Stimulated activated CD8-positive, alpha-beta memory T cell treated with anti-CD3 and anti-CD28 coated beads, Interleukin-4, amount 100 ng/mL, for 48 hours (primary cell): ENCODE measurements around the gene CIB1.

Source experiments
- DNase-seq: peaks from one replicate; pipeline ENCODE4 v3.0.0-alpha.2; 2020

Gene CIB1

GRCh38 chr15:90239371-90239770 is 5.6 kb upstream of the CIB1 start:
- no peak for DNase-seq

GRCh38 chr15:90234096-90234988 is 601 bp upstream of the CIB1 start, which contains the start of gene GDPGP1:
TSS of gene GDPGP1 (plus strand) at chr15:90234209. CDS start at chr15:90240909, 6,700 bp downstream.
- DNase-seq: no peak

- DNase-seq: no peak
These were observed 777 bp downstream of the CIB1 start for GRCh38 chr15:90232941-90233386.

GRCh38 chr15:90232196-90232595 is 1.5 kb downstream of the CIB1 start:
- no peak for DNase-seq

- DNase-seq: peak; percentile 73
These were observed 2.4 kb downstream of the CIB1 start for GRCh38 chr15:90231028-90232017.

- no peak for DNase-seq
These were observed 3.1 kb downstream of the CIB1 start for GRCh38 chr15:90230610-90231009.

- no peak for DNase-seq
These were observed 3.7 kb downstream of the CIB1 start for GRCh38 chr15:90230071-90230494.

GRCh38 chr15:90228960-90229359 is 4.8 kb downstream of the CIB1 start:
- DNase-seq: no peak

GRCh38 chr15:90227816-90228772 is 5.6 kb downstream of the CIB1 start:
- no peak for DNase-seq

GRCh38 chr15:90227336-90227735 is 6.4 kb downstream of the CIB1 start:
- DNase-seq: no peak

- DNase-seq: no peak
These were observed 8.1 kb downstream of the CIB1 start for GRCh38 chr15:90225504-90226234.

- no peak for DNase-seq
These were observed 8.7 kb downstream of the CIB1 start for GRCh38 chr15:90225047-90225446.

GRCh38 chr15:90223441-90224165 is 10.1 kb downstream of the CIB1 start:
- no peak for DNase-seq

GRCh38 chr15:90222547-90222946 is 11.2 kb downstream of the CIB1 start:
- DNase-seq: no peak

GRCh38 chr15:90221246-90221900 is 12.4 kb downstream of the CIB1 start:
- peak; percentile 58 for DNase-seq

- peak; percentile 80 for DNase-seq
These were observed 14.2 kb downstream of the CIB1 start for GRCh38 chr15:90219421-90220141.

- DNase-seq: no peak
These were observed 15.9 kb downstream of the CIB1 start for GRCh38 chr15:90217671-90218394.

- no peak for DNase-seq
These were observed 19.1 kb downstream of the CIB1 start for GRCh38 chr15:90214553-90215196.
